H1 (cell line): ENCODE data around the gene ACMSD. TPM values are rescaled to one million over a fixed set of nuclear protein-coding genes. Genes with fewer than 3 reads are reported as not detected.

Experiments
- CTCF ChIA-PET: fragments of 300-600 bp; sonication (Branson Sonifier 250); formaldehyde crosslinking; loops from one replicate; lab custom pipeline; 2021; ENCODE audit not compliant: partially characterized antibody; lab: Charles Lee
- POLR2A ChIA-PET: fragments of 300-600 bp; sonication (Branson Sonifier 250); formaldehyde crosslinking; loops from one replicate; lab custom pipeline; 2021; ENCODE audit warnings: inconsistent platforms; ENCODE audit not compliant: partially characterized antibody; lab: Charles Lee
- DNase-seq, 2 experiments: peaks; one replicate each; pipeline versions ENCODE4 v3.0.0 to v3.0.0-alpha.2; 2010 to 2022; ENCODE audit warnings: low spot score in 2 of 2, low read depth in 1 of 2, mixed read lengths in 1 of 2
- FAIRE-seq: peaks from 2 replicates; lab custom pipeline; 2011; peaks lifted over from hg19 to GRCh38; lab: Jason Lieb, UNC
- H2AFZ ChIP-seq: 2 replicates; pipeline ENCODE4 v1.8.1; 2012; ENCODE audit warnings: low read length, inconsistent platforms
- H2AK5ac ChIP-seq: 2 replicates; pipeline ENCODE4 v1.6.1; 2013; ENCODE audit warnings: low read depth, low read length
- H2BK120ac ChIP-seq: replicated peaks from 2 replicates; pipeline ENCODE3; 2013; ENCODE audit warnings: low read depth, low read length, inconsistent platforms
- H2BK12ac ChIP-seq: 2 replicates; pipeline ENCODE4 v1.6.1; 2013; ENCODE audit warnings: low read depth, low read length
- H2BK15ac ChIP-seq: 2 replicates; pipeline ENCODE4 v1.6.1; 2013; ENCODE audit warnings: low read length
- H2BK20ac ChIP-seq: 2 replicates; pipeline ENCODE4 v1.6.1; 2013; ENCODE audit warnings: low read length
- H2BK5ac ChIP-seq: 2 replicates; pipeline ENCODE4 v1.6.1; 2013; ENCODE audit warnings: low read depth, low read length
- H3K14ac ChIP-seq: 2 replicates; pipeline ENCODE4 v1.6.1; 2013; ENCODE audit warnings: inconsistent platforms; ENCODE audit not compliant: insufficient read length
- H3K18ac ChIP-seq: 2 replicates; pipeline ENCODE4 v1.6.1; 2013; ENCODE audit warnings: low read length; ENCODE audit errors: extremely low read depth
- H3K23ac ChIP-seq: 2 replicates; pipeline ENCODE4 v1.6.1; 2013; ENCODE audit warnings: inconsistent platforms; ENCODE audit not compliant: insufficient read length
- H3K23me2 ChIP-seq: 2 replicates; pipeline ENCODE4 v1.6.1; 2013; ENCODE audit warnings: low read depth, low read length
- H3K27ac ChIP-seq: 2 replicates; pipeline ENCODE4 v1.6.1; 2011; ENCODE audit warnings: low read depth, low read length, inconsistent platforms
- H3K27me3 ChIP-seq, 4 experiments: replicated peaks in 1 of 4; 1 replicate in 1 of 4; 2 replicates in 3 of 4; pipeline versions ENCODE4 v1.6.1 to v1.8.1; 2011 to 2013; ENCODE audit warnings: low read length in 3 of 4, mild to moderate bottlenecking in 3 of 4, inconsistent platforms in 2 of 4, mixed read lengths in 2 of 4, moderate library complexity in 1 of 4; ENCODE audit not compliant: control insufficient read depth in 3 of 4, insufficient read depth in 3 of 4; ENCODE audit errors: extremely low read depth in 1 of 4
- H3K36me3 ChIP-seq, 4 experiments: 2 replicates each; pipeline versions ENCODE4 v1.6.1 to v1.8.1; 2011 to 2013; ENCODE audit warnings: mild to moderate bottlenecking in 4 of 4, low read length in 3 of 4, moderate library complexity in 2 of 4, control low read depth in 1 of 4, inconsistent platforms in 1 of 4; ENCODE audit not compliant: insufficient read depth in 4 of 4, control insufficient read depth in 2 of 4
- H3K4ac ChIP-seq: replicated peaks from 2 replicates; pipeline ENCODE3; 2013; ENCODE audit warnings: low read length, low read depth, mixed read lengths, inconsistent platforms; ENCODE audit not compliant: insufficient read length
- H3K4me1 ChIP-seq, 4 experiments: replicated peaks in 1 of 4; 1 replicate in 1 of 4; 2 replicates in 3 of 4; pipeline versions ENCODE4 v1.6.1 to v1.8.1; 2011 to 2013; ENCODE audit warnings: low read length in 3 of 4, inconsistent platforms in 2 of 4, mixed read lengths in 1 of 4; ENCODE audit not compliant: insufficient read depth in 4 of 4, control insufficient read depth in 3 of 4
- H3K4me2 ChIP-seq, 2 experiments: 2 replicates each; pipeline versions ENCODE4 v1.6.1 to v1.8.1; 2011 to 2013; ENCODE audit warnings: low read depth in 2 of 2, low read length in 2 of 2, control low read depth in 1 of 2, inconsistent platforms in 1 of 2, mild to moderate bottlenecking in 1 of 2; ENCODE audit not compliant: insufficient read depth in 1 of 2
- H3K4me3 ChIP-seq, 4 experiments: fragments of 200-600, 300-600 bp in 1 of 4; sonication (generic), shearing (Covaris generic), sonication (Bioruptor Twin) in 1 of 4; 2 replicates each; pipeline versions ENCODE4 v1.5.1 to v1.8.1; 2011 to 2016; ENCODE audit warnings: low read length in 4 of 4, low read depth in 3 of 4, control low read depth in 2 of 4, inconsistent platforms in 2 of 4, mild to moderate bottlenecking in 2 of 4, mixed read lengths in 1 of 4, moderate library complexity in 1 of 4; ENCODE audit not compliant: insufficient read depth in 2 of 4; ENCODE audit errors: extremely low read depth in 1 of 4
- H3K56ac ChIP-seq: replicated peaks from 2 replicates; pipeline ENCODE3; 2013; ENCODE audit warnings: low read depth, mild to moderate bottlenecking, mixed read lengths, low read length, inconsistent platforms; ENCODE audit not compliant: insufficient read length
- H3K79me1 ChIP-seq: 2 replicates; pipeline ENCODE4 v1.6.1; 2013; ENCODE audit warnings: low read depth, low read length, control low read depth
- H3K79me2 ChIP-seq, 2 experiments: 2 replicates each; pipeline versions ENCODE4 v1.6.1 to v1.8.1; 2012 to 2013; ENCODE audit warnings: low read length in 2 of 2, mild to moderate bottlenecking in 2 of 2, inconsistent platforms in 1 of 2; ENCODE audit not compliant: insufficient read depth in 2 of 2, control insufficient read depth in 1 of 2
- H3K9ac ChIP-seq, 4 experiments: replicated peaks in 1 of 4; 1 replicate in 1 of 4; 2 replicates in 3 of 4; pipeline versions ENCODE4 v1.6.1 to v1.8.1; 2011 to 2013; ENCODE audit warnings: low read depth in 3 of 4, low read length in 3 of 4, control low read depth in 2 of 4, mild to moderate bottlenecking in 2 of 4, moderate library complexity in 2 of 4, inconsistent platforms in 1 of 4; ENCODE audit errors: extremely low read depth in 1 of 4
- H3K9me3 ChIP-seq, 2 experiments: 2 replicates each; pipeline versions ENCODE4 v1.6.1 to v1.8.1; 2012 to 2013; ENCODE audit warnings: mild to moderate bottlenecking in 2 of 2, moderate library complexity in 2 of 2, control low read depth in 1 of 2, inconsistent platforms in 1 of 2, low read depth in 1 of 2, low read length in 1 of 2, mixed read lengths in 1 of 2; ENCODE audit not compliant: insufficient read depth in 2 of 2
- H4K20me1 ChIP-seq, 2 experiments: replicated peaks in 1 of 2; 2 replicates each; pipeline versions ENCODE3 to v1.8.1; 2011 to 2013; ENCODE audit warnings: inconsistent platforms in 2 of 2, low read length in 2 of 2, mild to moderate bottlenecking in 1 of 2; ENCODE audit not compliant: insufficient read depth in 2 of 2, control insufficient read depth in 1 of 2
- H4K5ac ChIP-seq: 2 replicates; pipeline ENCODE4 v1.6.1; 2013; ENCODE audit warnings: low read length, low read depth, mixed read lengths, inconsistent platforms; ENCODE audit not compliant: insufficient read length
- H4K8ac ChIP-seq: 2 replicates; pipeline ENCODE4 v1.8.0; 2013; ENCODE audit warnings: mild to moderate bottlenecking, moderate library complexity, low read length, inconsistent platforms; ENCODE audit not compliant: insufficient read depth; ENCODE audit errors: extremely low read depth
- H4K91ac ChIP-seq: replicated peaks from 2 replicates; pipeline ENCODE3; 2013; ENCODE audit warnings: low read length, mixed read lengths, inconsistent platforms; ENCODE audit not compliant: insufficient read length
- ATF2 ChIP-seq: IDR thresholded peaks from 2 replicates; pipeline ENCODE4 v1.6.1; 2012; ENCODE audit warnings: low read length, inconsistent platforms
- BCL11A ChIP-seq, 2 experiments: IDR thresholded peaks; one replicate each; pipeline ENCODE4 v1.6.1; 2011; ENCODE audit warnings: low read depth in 2 of 2, low read length in 2 of 2, mild to moderate bottlenecking in 2 of 2
- CEBPB ChIP-seq: IDR thresholded peaks from 2 replicates; pipeline ENCODE4 v1.6.1; 2012; ENCODE audit warnings: low read depth, low read length
- CREB1 ChIP-seq: IDR thresholded peaks from 2 replicates; pipeline ENCODE4 v1.6.1; 2012; ENCODE audit warnings: inconsistent platforms
- EP300 ChIP-seq, 2 experiments: IDR thresholded peaks; 1 replicate in 1 of 2; 2 replicates in 1 of 2; pipeline ENCODE4 v1.6.1; 2011 to 2012; ENCODE audit warnings: low read depth in 2 of 2, low read length in 2 of 2, mild to moderate bottlenecking in 2 of 2, borderline replicate concordance in 1 of 2, inconsistent platforms in 1 of 2, moderate library complexity in 1 of 2
- KDM5A ChIP-seq: fragments of 200-600 bp; IDR thresholded peaks from 2 replicates; pipeline ENCODE4 v1.7.1; 2012; ENCODE audit warnings: mild to moderate bottlenecking, low read length, inconsistent platforms, mixed read lengths
- NRF1 ChIP-seq: IDR thresholded peaks from 2 replicates; pipeline ENCODE4 v1.6.1; 2011; ENCODE audit warnings: mild to moderate bottlenecking, low read depth, low read length, improper control_type of control experiment
- RNF2 ChIP-seq: fragments of 200-900, 300-1000 bp; sonication (generic); IDR thresholded peaks from 2 replicates; pipeline ENCODE4 v1.7.1; 2016; ENCODE audit warnings: borderline replicate concordance, low read depth, mild to moderate bottlenecking, antibody characterized with exemption, low read length; ENCODE audit not compliant: poor library complexity, severe bottlenecking; ENCODE audit errors: missing control alignments
- SP4 ChIP-seq: IDR thresholded peaks from 2 replicates; pipeline ENCODE4 v1.6.1; 2012; ENCODE audit warnings: low read length, inconsistent platforms
- SRF ChIP-seq: IDR thresholded peaks from 2 replicates; pipeline ENCODE4 v1.6.1; 2011; ENCODE audit warnings: mild to moderate bottlenecking, low read depth, low read length, moderate library complexity
- TAF7 ChIP-seq: optimal IDR thresholded peaks from 2 replicates; pipeline ENCODE3; 2011; ENCODE audit warnings: low read depth, mild to moderate bottlenecking, inconsistent platforms, low read length, moderate library complexity, borderline replicate concordance
- WGBS, 2 experiments: shearing (Covaris generic) in 1 of 2; methylation state at CpG; one replicate each; pipeline versions ENCODE4 v1.1.6 to v1.1.7; 2013 to 2015; ENCODE audit warnings: low lambda C conversion rate in 2 of 2, mixed read lengths in 2 of 2, inconsistent platforms in 1 of 2, low coverage in 1 of 2, missing lambda C conversion rate in 1 of 2; ENCODE audit not compliant: insufficient replicate concordance in 2 of 2, insufficient coverage in 1 of 2, insufficient read length in 1 of 2; ENCODE audit errors: extremely low coverage in 1 of 2, missing lambda C conversion rate in 1 of 2; 5-methylcytosine and 5-hydroxymethylcytosine counted together
- polyA plus RNA-seq, 7 experiments: library from polyadenylated mRNA; depleted of rRNA in 3 of 7; stranded (reverse) in 5 of 7; unstranded in 2 of 7; fragments of >200 nt in 5 of 7; fragments of 200-250 nt in 2 of 7; gene quantifications; 1 replicate in 5 of 7; 2 replicates in 1 of 7; 4 replicates in 1 of 7; pipeline versions ENCODE4 v1.2.1 to v1.2.3, GENCODE V29; 2011 to 2013; ENCODE audit warnings: missing spikeins in 2 of 7, mixed read lengths in 2 of 7
- total RNA-seq: library from RNA; stranded (reverse); fragmentation: NEBNext Ultra II Directional; extraction: Animal tissue kit (Norgen Biotek cat#: 25700); gene quantifications from 2 replicates; pipeline ENCODE4 v1.2.1, GENCODE V29; 2021

Gene ACMSD
- total and polyA plus RNA-seq, 2 of the 8 experiments (the other 6 are each of a cell fraction or from before 2014, with no cell fraction given), result not detected

- no peak overlapping the region for H3K4me2 ChIP-seq
- no peak overlapping the region for H2AFZ ChIP-seq
- H3K79me2 ChIP-seq, result peaks cover 24 to 100% of the 10 kb centered on the region in 2 experiments
- no peak overlapping the region for H3K23ac ChIP-seq
- H3K14ac ChIP-seq, result no peak overlapping the region
- H2BK5ac ChIP-seq, result no peak overlapping the region
- H3K4me1 ChIP-seq, result 0 out of 7 replicates have a peak, but pooled peaks cover 0 to 2% (median 0%) of the 10 kb centered on the region in 4 experiments
- H4K8ac ChIP-seq, result no peak overlapping the region
- no peak overlapping the region for H2BK120ac ChIP-seq
- no peak overlapping the region for H3K27ac ChIP-seq
- no peak overlapping the region for H3K56ac ChIP-seq
- peaks cover 0 to 7% (median under 1%) of the 10 kb centered on the region in 4 experiments; a peak in 1 of 8 replicates for H3K36me3 ChIP-seq
- CTCF ChIA-PET, result interaction anchor here (0.7 kb wide), 1 partner anchor 22 kb away, joined by 3 read pairs; no protein-coding TSS in a partner anchor
- H3K27me3 ChIP-seq, result no peaks in the 10 kb centered on the region
- no peak overlapping the region for H4K91ac ChIP-seq
- H3K4me3 ChIP-seq, result no peak overlapping the region
- H2BK12ac ChIP-seq, result no peak overlapping the region
- H3K9me3 ChIP-seq, result no peaks in the 10 kb centered on the region
- H3K4ac ChIP-seq, result no peak overlapping the region
- H4K5ac ChIP-seq, result no peak overlapping the region
- H2AK5ac ChIP-seq, result no peak overlapping the region
- no peaks in the 10 kb centered on the region for H3K79me1 ChIP-seq
- H4K20me1 ChIP-seq, result peaks cover 15% of the 10 kb centered on the region in 2 experiments
- no peaks in the 10 kb centered on the region for H3K23me2 ChIP-seq
- FAIRE-seq (peak; percentile 39), DNase-seq (no peak)
- POLR2A ChIA-PET, result interaction anchor here (0.6 to 2.6 kb wide), 4 partner anchors 8 to 142 kb away, joined by 3 to 10 read pairs (median 5); partner anchors contain the start of gene CCNT2
- no peak overlapping the region for H3K18ac ChIP-seq
- WGBS, 2 experiments, result 94% methylated on average over 3 of the region's 3 CpGs; no CpG with 5 or more reads in 1 of the 2 experiments
- no peak overlapping the region for H2BK20ac ChIP-seq
- H3K9ac ChIP-seq, result no peak overlapping the region
- H2BK15ac ChIP-seq, result no peak overlapping the region
- TF ChIP-seq SRF (no peak), ATF2 (no peak), EP300 (IDR thresholded peaks at IDR 0.05; ENCODE audit: borderline replicate concordance in 1 of 2, low read depth in 2 of 2, low read length in 2 of 2) (no peak), RNF2 (no peak), CEBPB (no peak), KDM5A (no peak), CREB1 (no peak), TAF7 (no peak), BCL11A (IDR thresholded peaks at IDR 0.05; ENCODE audit: low read depth in 2 of 2, low read length in 2 of 2) (no peak), NRF1 (no peak), SP4 (no peak)
Observed at GRCh38 chr2:134926231-134926931, 88.0 kb downstream of the ACMSD start.
